Kidney (tissue), 14 donors: ENCODE measurements around the gene URB2. TPM values are rescaled to one million over a fixed set of nuclear protein-coding genes. Genes with fewer than 3 reads are reported as not detected.

Source experiments
- DNase-seq, 5 donors: peaks; one replicate each; pipeline ENCODE4 v3.0.0-alpha.2; 2013 to 2020
- FAIRE-seq: peaks from 2 replicates; lab custom pipeline; 2012; peaks lifted over from hg19 to GRCh38; lab: Jason Lieb, UNC
- H3K27ac ChIP-seq, 2 donors: one replicate each; pipeline ENCODE4 v1.7.0; 2013; ENCODE audit warnings: low read depth in 2 of 2, low read length in 2 of 2, inconsistent platforms in 1 of 2
- H3K27me3 ChIP-seq: one replicate; pipeline ENCODE4 v1.7.1; 2013; ENCODE audit warnings: low read length, inconsistent platforms; ENCODE audit not compliant: control insufficient read depth, insufficient read depth
- H3K36me3 ChIP-seq, 3 donors: one replicate each; pipeline versions ENCODE4 v1.7.0 to v1.7.1; 2013; ENCODE audit warnings: low read length in 3 of 3, control low read depth in 1 of 3, inconsistent platforms in 1 of 3; ENCODE audit not compliant: insufficient read depth in 3 of 3, control insufficient read depth in 2 of 3
- H3K4me1 ChIP-seq, 3 donors: one replicate each; pipeline versions ENCODE4 v1.7.0 to v1.7.1; 2013; ENCODE audit warnings: low read length in 3 of 3, inconsistent platforms in 1 of 3, low read depth in 1 of 3; ENCODE audit not compliant: control insufficient read depth in 2 of 3, insufficient read depth in 2 of 3
- H3K4me3 ChIP-seq, 3 donors: one replicate each; pipeline versions ENCODE4 v1.7.0 to v1.8.1; 2013; ENCODE audit warnings: low read length in 3 of 3, control low read depth in 1 of 3, inconsistent platforms in 1 of 3
- H3K9ac ChIP-seq, 3 donors: one replicate each; pipeline versions ENCODE4 v1.7.0 to v1.7.1; 2013; ENCODE audit warnings: low read length in 3 of 3, control low read depth in 1 of 3, inconsistent platforms in 1 of 3
- H3K9me3 ChIP-seq, 3 donors: one replicate each; pipeline versions ENCODE4 v1.7.0 to v1.7.1; 2013; ENCODE audit warnings: low read length in 3 of 3, control low read depth in 1 of 3, inconsistent platforms in 1 of 3; ENCODE audit not compliant: control insufficient read depth in 2 of 3, insufficient read depth in 1 of 3
- CTCF ChIP-seq: IDR thresholded peaks from 3 replicates; pipeline ENCODE4 v1.5.1; 2012; ENCODE audit warnings: mild to moderate bottlenecking, moderate library complexity, borderline replicate concordance; ENCODE audit not compliant: insufficient read depth; ENCODE audit errors: extremely low read depth
- intact Hi-C: fragments of 100-400 bp; cut with DNase I; formaldehyde crosslinking; loops from one replicate; pipeline ENCODE4 v1.11.1; 2022
- polyA plus RNA-seq: library from polyadenylated mRNA; stranded (reverse); fragments of 350-450 nt; fragmentation: Illumina TruSeq; extraction: RNeasy Lipid Tissue Mini Kit (QIAGEN cat#74804); gene quantifications from one replicate; pipeline ENCODE4 v1.2.3, GENCODE V29; 2014; ENCODE audit warnings: low read depth, low replicate concordance; ENCODE audit not compliant: insufficient read depth
- total RNA-seq: library from RNA; stranded (reverse); fragmentation: NEBNext Ultra II Directional; extraction: Animal tissue kit (Norgen Biotek cat#: 25700); gene quantifications from one replicate; pipeline ENCODE4 v1.2.1, GENCODE V29; 2021
- donor health status: control.
- donor health status: control.
- donor health status: control.
- donor health status: control.
- donor health status: control.
- donor health status: DM: yes; HTN: yes; CAD: no.
- donor health status: Normal renal cell carcinoma (clear cell type).

Gene URB2
- total and polyA plus RNA-seq, 2 donors from 2014 or later = 1.4 to 8.3 TPM

- intact Hi-C loops = no loop called here
- no peak for DNase-seq
- H3K4me3 ChIP-seq = no peak overlapping the region
- no peak for TF ChIP-seq CTCF
- H3K9me3 ChIP-seq = no peaks in the 10 kb centered on the region
- no peaks in the 10 kb centered on the region for H3K36me3 ChIP-seq
- no peak for FAIRE-seq
- H3K4me1 ChIP-seq = no peaks in the 10 kb centered on the region
- no peak overlapping the region for H3K27ac ChIP-seq
- H3K9ac ChIP-seq = no peak overlapping the region
- H3K27me3 ChIP-seq = no peaks in the 10 kb centered on the region
Observed at GRCh38 chr1:229675396-229675795, 49.3 kb downstream of the URB2 start.

DNA sequence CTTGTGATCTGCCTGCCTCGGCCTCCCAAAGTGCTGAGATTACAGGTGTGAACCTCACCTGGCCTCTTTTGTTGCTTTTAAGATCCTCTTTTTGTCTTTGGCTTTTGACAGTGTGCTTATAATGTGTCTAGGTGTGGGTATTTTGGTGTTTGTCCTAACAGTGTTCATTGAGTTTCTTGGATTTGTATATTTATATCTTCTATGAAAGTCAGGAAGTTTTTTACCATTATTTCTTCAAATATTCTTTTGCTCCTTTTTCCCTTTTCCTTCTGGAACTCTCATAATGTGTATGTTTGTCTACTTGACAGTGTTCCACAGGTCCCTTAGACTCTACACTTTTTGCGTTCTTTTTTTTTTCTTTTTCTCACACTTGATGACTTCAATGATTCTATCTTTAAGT, 59.1 kb downstream of the URB2 start:
- no peaks in the 10 kb centered on the region for H3K36me3 ChIP-seq
- no peak overlapping the region for H3K27ac ChIP-seq
- FAIRE-seq (no peak), DNase-seq (no peak)
- no peaks in the 10 kb centered on the region for H3K27me3 ChIP-seq
- H3K9me3 ChIP-seq = peaks cover 0 to 3% (median 0%) of the 10 kb centered on the region in 3 donors
- H3K4me1 ChIP-seq = no peaks in the 10 kb centered on the region
- no peak overlapping the region for H3K9ac ChIP-seq
- no peak overlapping the region for H3K4me3 ChIP-seq
- no peak for TF ChIP-seq CTCF
- intact Hi-C loops = no loop called here

- no peaks in the 10 kb centered on the region for H3K27me3 ChIP-seq
- H3K4me1 ChIP-seq = no peaks in the 10 kb centered on the region
- H3K36me3 ChIP-seq = no peaks in the 10 kb centered on the region
- FAIRE-seq (no peak), DNase-seq (no peak)
- peaks cover 0 to 3% (median 0%) of the 10 kb centered on the region in 3 donors for H3K9me3 ChIP-seq
- H3K9ac ChIP-seq = no peak overlapping the region
- intact Hi-C loops = no loop called here
- H3K27ac ChIP-seq = no peak overlapping the region
- TF ChIP-seq CTCF = no peak
- no peak overlapping the region for H3K4me3 ChIP-seq
Observed at GRCh38 chr1:229689273-229689672, 63.2 kb downstream of the URB2 start.

DNA sequence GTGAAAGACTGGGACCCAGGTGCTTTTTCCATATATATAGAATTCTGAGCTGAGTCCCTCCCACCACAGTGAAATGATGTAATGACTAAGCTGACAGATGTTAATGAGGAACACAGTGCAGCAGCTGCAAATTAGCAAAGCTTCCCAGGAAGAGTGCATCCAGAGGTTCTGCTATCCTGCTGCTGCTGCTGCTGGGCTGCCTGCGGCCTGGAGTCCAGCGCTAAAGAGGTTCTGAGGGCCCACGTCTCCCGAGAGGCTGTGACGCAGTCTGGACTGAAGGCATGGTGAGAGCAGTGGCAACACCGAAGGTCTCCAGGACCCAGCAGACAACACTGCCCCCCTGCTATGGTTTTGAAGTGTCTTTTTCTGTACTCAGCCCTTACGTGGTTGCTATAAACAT, 63.9 kb downstream of the URB2 start:
- H3K27ac ChIP-seq = no peak overlapping the region
- no peak for TF ChIP-seq CTCF
- intact Hi-C loops = no loop called here

More for the DNA sequence above, 63.9 kb downstream of the URB2 start:
- DNase-seq (no peak), FAIRE-seq (no peak)
- Histone ChIP-seq H3K9ac (no peak overlapping the region), H3K4me1 (no peaks in the 10 kb centered on the region), H3K36me3 (no peaks in the 10 kb centered on the region), H3K27me3 (no peaks in the 10 kb centered on the region), H3K4me3 (no peak overlapping the region), H3K9me3 (peaks cover 0 to 3% (median 0%) of the 10 kb centered on the region in 3 donors)
